ENCODE data around the gene C1orf210. TPM values are rescaled to one million over a fixed set of nuclear protein-coding genes. Genes with fewer than 3 reads are reported as not detected.

Gene C1orf210
- total and polyA plus RNA-seq, 11 donors, result not detected

DNA sequence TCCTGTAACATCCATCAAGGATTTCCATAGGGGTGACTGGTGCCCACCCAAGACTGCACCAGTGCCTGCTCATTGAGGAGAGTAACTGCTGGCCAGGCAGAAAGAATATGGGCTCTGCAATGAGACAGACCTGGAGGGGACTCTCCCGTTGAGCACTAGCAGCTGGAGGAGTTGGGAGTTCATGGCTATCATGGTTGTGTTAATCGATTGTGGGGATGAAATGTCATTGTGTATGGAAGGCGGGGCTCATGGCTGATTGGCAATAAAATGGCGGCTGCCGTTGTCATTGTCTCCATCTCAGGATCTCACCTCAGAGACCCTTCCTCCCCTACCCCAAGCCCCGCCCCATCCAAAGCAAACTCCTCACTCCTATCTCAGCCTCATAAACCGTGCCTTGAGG is 11.7 kb downstream of the C1orf210 start:
- ATAC-seq (no peak), DNase-seq (peak in 1 of 5 donors; percentile 6)
- no peak for TF ChIP-seq POLR2A (IDR thresholded peaks at IDR 0.05)
- TF ChIP-seq, protein P1, sequence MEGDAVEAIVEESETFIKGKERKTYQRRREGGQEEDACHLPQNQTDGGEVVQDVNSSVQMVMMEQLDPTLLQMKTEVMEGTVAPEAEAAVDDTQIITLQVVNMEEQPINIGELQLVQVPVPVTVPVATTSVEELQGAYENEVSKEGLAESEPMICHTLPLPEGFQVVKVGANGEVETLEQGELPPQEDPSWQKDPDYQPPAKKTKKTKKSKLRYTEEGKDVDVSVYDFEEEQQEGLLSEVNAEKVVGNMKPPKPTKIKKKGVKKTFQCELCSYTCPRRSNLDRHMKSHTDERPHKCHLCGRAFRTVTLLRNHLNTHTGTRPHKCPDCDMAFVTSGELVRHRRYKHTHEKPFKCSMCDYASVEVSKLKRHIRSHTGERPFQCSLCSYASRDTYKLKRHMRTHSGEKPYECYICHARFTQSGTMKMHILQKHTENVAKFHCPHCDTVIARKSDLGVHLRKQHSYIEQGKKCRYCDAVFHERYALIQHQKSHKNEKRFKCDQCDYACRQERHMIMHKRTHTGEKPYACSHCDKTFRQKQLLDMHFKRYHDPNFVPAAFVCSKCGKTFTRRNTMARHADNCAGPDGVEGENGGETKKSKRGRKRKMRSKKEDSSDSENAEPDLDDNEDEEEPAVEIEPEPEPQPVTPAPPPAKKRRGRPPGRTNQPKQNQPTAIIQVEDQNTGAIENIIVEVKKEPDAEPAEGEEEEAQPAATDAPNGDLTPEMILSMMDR (IDR thresholded peaks at IDR 0.05), result no peak

DNA sequence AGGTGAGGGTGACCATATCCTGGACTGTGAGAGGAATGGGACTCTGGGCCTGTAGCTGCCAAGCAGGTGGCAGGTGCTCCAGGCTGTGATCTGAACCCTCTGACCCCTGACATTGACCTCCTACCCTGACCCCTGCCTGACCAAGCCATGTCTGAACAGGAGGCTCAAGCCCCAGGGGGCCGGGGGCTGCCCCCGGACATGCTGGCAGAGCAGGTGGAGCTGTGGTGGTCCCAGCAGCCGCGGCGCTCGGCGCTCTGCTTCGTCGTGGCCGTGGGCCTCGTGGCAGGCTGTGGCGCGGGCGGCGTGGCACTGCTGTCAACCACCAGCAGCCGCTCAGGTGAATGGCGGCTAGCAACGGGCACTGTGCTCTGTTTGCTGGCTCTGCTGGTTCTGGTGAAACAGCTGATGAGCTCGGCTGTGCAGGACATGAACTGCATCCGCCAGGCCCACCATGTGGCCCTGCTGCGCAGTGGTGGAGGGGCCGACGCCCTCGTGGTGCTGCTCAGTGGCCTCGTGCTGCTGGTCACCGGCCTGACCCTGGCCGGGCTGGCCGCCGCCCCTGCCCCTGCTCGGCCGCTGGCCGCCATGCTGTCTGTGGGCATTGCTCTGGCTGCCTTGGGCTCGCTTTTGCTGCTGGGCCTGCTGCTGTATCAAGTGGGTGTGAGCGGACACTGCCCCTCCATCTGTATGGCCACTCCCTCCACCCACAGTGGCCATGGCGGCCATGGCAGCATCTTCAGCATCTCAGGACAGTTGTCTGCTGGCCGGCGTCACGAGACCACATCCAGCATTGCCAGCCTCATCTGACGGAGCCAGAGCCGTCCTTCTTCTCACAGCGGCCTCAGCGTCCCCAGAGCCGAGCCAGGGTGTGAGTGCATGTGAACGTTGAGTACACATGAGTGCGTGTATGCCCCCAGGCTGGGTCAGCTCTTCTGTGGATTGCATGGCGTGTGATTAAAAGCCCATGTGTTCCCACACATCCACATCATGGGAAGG is 12.5 kb downstream of the C1orf210 start:
- peaks cover 0 to 19% (median 6%) of the 10 kb centered on the region in 12 donors for H3K4me1 ChIP-seq
- H3K9me3 ChIP-seq, result no peaks in the 10 kb centered on the region
- 96 to 98% (median 97%) methylated on average over 29 to 46 of the region's 46 CpGs for WGBS, 4 donors

More for the DNA sequence above, 11.7 kb downstream of the C1orf210 start:
- intact Hi-C loops (cut with DNase I), result no loop called here
- Histone ChIP-seq H3K36me3 (no peaks in the 10 kb centered on the region), H3K27ac (peak overlapping the region in 3 of 12 donors; percentile 5 to 42 (median 20)), H3K4me3 (no peak overlapping the region), H3K9me3 (no peaks in the 10 kb centered on the region), H3K27me3 (no peaks in the 10 kb centered on the region), H3K4me1 (peaks cover 0 to 19% (median 6%) of the 10 kb centered on the region in 12 donors)
- 98 to 100% (median 99%) methylated on average over 5 to 7 of the region's 7 CpGs for WGBS, 4 donors

DNA sequence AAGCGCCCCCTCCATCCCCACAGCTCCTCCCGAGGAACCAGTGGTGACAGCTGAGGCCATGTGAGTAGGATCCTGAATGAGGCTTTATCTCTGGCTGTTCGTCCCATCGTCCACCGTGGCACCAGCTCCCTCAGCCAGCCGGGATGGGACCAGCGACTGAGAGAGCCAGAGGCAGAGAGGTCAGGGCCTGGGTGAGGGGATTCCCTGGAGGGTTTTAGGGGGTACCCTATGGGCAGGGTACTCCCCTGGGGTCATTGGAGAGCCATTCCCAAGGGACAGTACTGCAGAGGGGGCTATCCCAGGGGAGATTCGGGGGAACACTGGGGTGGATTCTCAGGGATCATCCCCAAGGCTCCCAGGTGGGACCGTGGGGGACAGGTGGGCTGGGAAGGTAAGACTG is 13.2 kb downstream of the C1orf210 start:
- Histone ChIP-seq H3K36me3 (no peaks in the 10 kb centered on the region), H3K4me1 (peaks cover 0 to 19% (median 6%) of the 10 kb centered on the region in 12 donors), H3K27ac (no peak overlapping the region), H3K4me3 (no peak overlapping the region), H3K9me3 (no peaks in the 10 kb centered on the region), H3K27me3 (no peaks in the 10 kb centered on the region)
- WGBS, 4 donors, result 44 to 50% (median 47%) methylated on average over 9 of the region's 9 CpGs
- intact Hi-C loops (cut with DNase I), result no loop called here
- TF ChIP-seq, protein P1 (IDR thresholded peaks at IDR 0.05), result no peak
- TF ChIP-seq POLR2A (IDR thresholded peaks at IDR 0.05), result no peak
- ATAC-seq (no peak), DNase-seq (peak in 1 of 5 donors; percentile 8)

More for the DNA sequence above, 12.5 kb downstream of the C1orf210 start:
- DNase-seq (peak in 1 of 5 donors; percentile 9), ATAC-seq (no peak)
- intact Hi-C loops (cut with DNase I), result no loop called here
- Histone ChIP-seq H3K4me3 (no peak overlapping the region), H3K36me3 (no peaks in the 10 kb centered on the region), H3K27me3 (no peaks in the 10 kb centered on the region), H3K27ac (no peak overlapping the region)
- no peak for TF ChIP-seq POLR2A (IDR thresholded peaks at IDR 0.05)
- TF ChIP-seq, protein P1 (IDR thresholded peaks at IDR 0.05), result no peak
